ENCODE measurements around the gene ERC1. TPM values are rescaled to one million over a fixed set of nuclear protein-coding genes. Genes with fewer than 3 reads are reported as not detected.

The ERC1 gene
- total RNA-seq, 1 donor from 2014 or later, result 79.5 TPM

DNA sequence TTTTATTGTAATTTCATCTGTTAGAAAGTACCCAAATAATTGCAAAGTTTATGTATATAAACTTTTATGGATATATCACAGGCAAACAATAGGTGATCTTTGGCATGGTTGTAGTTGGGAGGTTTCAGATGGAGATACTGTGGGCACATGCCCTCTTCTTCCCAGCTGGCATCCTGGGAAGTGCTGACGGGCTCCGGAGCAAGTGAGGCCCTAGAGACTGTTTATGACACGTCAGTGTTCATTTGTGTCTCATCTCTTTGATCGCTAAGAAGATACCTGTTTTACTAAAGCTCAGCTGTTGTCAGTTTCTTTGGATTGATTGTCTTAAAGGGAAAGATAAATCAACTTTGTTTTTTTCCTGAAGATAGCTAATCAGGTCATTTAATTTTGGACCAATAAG is 315.8 kb downstream of the ERC1 start:
- H3K9me3 Mint-ChIP-seq (ENCODE audit: unreplicated experiment), result no peaks in the 10 kb centered on the region
- H3K36me3 Mint-ChIP-seq (ENCODE audit: unreplicated experiment), result peaks cover 5% of the 10 kb centered on the region
- H3K27me3 Mint-ChIP-seq (ENCODE audit: unreplicated experiment), result no peaks in the 10 kb centered on the region
- H3K4me3 Mint-ChIP-seq (ENCODE audit: unreplicated experiment), result no peak overlapping the region
- peaks cover 3% of the 10 kb centered on the region for H3K4me1 Mint-ChIP-seq (ENCODE audit: unreplicated experiment)
- TF ChIP-seq, protein P1, sequence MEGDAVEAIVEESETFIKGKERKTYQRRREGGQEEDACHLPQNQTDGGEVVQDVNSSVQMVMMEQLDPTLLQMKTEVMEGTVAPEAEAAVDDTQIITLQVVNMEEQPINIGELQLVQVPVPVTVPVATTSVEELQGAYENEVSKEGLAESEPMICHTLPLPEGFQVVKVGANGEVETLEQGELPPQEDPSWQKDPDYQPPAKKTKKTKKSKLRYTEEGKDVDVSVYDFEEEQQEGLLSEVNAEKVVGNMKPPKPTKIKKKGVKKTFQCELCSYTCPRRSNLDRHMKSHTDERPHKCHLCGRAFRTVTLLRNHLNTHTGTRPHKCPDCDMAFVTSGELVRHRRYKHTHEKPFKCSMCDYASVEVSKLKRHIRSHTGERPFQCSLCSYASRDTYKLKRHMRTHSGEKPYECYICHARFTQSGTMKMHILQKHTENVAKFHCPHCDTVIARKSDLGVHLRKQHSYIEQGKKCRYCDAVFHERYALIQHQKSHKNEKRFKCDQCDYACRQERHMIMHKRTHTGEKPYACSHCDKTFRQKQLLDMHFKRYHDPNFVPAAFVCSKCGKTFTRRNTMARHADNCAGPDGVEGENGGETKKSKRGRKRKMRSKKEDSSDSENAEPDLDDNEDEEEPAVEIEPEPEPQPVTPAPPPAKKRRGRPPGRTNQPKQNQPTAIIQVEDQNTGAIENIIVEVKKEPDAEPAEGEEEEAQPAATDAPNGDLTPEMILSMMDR (IDR thresholded peaks at IDR 0.05), result no peak
- no peak overlapping the region for H3K27ac Mint-ChIP-seq (ENCODE audit: unreplicated experiment)
- no peak for DNase-seq (ENCODE audit: extremely low spot score, unreplicated experiment)

DNA sequence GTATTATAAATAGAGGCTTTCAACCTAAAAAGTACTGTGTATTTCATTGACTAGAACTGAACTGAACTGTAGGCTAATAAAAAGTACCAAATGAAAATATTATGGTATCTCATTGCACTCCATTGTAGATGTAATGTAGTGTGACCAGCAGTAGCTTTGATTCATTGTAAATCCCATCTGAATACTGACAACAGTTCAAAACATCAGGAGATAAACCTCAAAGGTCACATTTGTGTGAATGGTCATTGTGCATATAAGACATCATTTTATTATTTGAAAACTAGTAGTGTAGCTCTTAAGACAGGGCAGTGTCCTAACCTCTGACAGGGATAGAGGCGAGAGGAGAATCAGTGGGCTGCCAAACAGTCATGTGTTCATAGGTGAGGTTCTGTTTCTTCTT is 316.8 kb downstream of the ERC1 start:
- TF ChIP-seq, protein P1 (IDR thresholded peaks at IDR 0.05), result no peak
- Mint-ChIP-seq H3K36me3 (ENCODE audit: unreplicated experiment) (peaks cover 5% of the 10 kb centered on the region), H3K4me1 (ENCODE audit: unreplicated experiment) (peaks cover 3% of the 10 kb centered on the region), H3K4me3 (ENCODE audit: unreplicated experiment) (no peak overlapping the region), H3K27me3 (ENCODE audit: unreplicated experiment) (no peaks in the 10 kb centered on the region), H3K9me3 (ENCODE audit: unreplicated experiment) (no peaks in the 10 kb centered on the region), H3K27ac (ENCODE audit: unreplicated experiment) (no peak overlapping the region)
- no peak for DNase-seq (ENCODE audit: extremely low spot score, unreplicated experiment)

DNA sequence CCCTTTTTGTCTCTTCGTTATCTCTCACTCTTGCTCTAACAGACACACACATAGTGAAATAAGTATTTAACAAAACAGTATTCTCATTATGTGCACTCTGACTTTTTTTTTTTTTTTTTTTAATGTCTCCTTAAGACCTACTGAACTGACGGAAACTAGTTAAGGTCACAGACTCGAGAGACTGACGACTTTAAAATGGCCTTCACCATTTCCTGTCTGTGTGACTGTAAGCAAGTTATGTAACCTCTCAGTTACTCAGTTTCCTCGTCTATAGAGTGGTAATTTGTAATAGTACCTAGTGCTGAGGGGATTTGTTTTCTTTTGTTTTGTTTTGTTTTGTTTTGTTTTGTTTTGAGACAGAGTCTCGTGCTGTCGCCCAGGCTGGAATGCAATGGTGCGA is 318.6 kb downstream of the ERC1 start:
- Mint-ChIP-seq H3K27ac (ENCODE audit: unreplicated experiment) (no peak overlapping the region), H3K4me3 (ENCODE audit: unreplicated experiment) (no peak overlapping the region), H3K36me3 (ENCODE audit: unreplicated experiment) (peaks cover 3% of the 10 kb centered on the region), H3K27me3 (ENCODE audit: unreplicated experiment) (no peaks in the 10 kb centered on the region), H3K9me3 (ENCODE audit: unreplicated experiment) (no peaks in the 10 kb centered on the region), H3K4me1 (ENCODE audit: unreplicated experiment) (peaks cover 2% of the 10 kb centered on the region)
- no peak for DNase-seq (ENCODE audit: extremely low spot score, unreplicated experiment)
- TF ChIP-seq, protein P1 (IDR thresholded peaks at IDR 0.05), result no peak

DNA sequence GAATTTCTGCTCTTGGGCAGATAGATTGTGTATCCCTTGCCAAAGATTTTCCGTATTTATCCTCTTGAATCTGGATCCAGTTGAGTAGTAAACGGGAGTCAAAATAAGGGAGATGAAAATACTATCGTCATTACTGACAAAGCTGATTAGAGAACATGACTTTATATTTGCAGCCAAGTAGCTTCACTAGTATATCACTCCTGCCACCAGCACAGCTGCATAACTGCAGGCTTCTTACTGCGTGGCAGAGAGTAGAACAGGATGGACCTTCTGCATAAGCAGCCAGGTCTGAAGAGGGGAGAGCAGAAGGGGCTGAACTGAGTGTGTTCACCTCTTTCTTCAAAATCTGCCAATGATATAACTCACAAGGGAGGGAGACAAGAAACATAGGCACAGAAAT is 319.6 kb downstream of the ERC1 start:
- Mint-ChIP-seq H3K4me3 (ENCODE audit: unreplicated experiment) (no peak overlapping the region), H3K36me3 (ENCODE audit: unreplicated experiment) (peaks cover 6% of the 10 kb centered on the region), H3K27ac (ENCODE audit: unreplicated experiment) (no peak overlapping the region), H3K27me3 (ENCODE audit: unreplicated experiment) (no peaks in the 10 kb centered on the region), H3K9me3 (ENCODE audit: unreplicated experiment) (no peaks in the 10 kb centered on the region), H3K4me1 (ENCODE audit: unreplicated experiment) (peaks cover 2% of the 10 kb centered on the region)
- no peak for DNase-seq (ENCODE audit: extremely low spot score, unreplicated experiment)
- TF ChIP-seq, protein P1 (IDR thresholded peaks at IDR 0.05), result no peak

DNA sequence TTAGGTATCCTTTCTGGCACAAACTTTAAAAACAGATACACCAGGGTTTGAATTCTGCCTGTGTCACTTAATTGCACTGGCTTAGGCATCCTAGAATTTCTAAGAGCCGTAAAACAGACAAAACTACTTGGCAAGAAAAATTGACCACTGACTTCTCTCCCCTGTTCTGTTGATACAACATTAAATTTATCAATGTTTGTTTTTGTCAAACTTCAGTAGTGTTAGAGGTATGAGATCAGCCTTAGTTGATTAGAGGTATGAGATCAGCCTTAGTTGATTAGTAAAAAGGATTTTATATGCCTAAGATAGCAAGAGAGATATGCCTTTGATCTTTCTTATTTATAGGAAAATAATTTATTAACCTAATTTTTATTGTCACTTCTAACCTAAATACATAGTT is 320.1 kb downstream of the ERC1 start:
- no peaks in the 10 kb centered on the region for H3K9me3 Mint-ChIP-seq (ENCODE audit: unreplicated experiment)
- no peak overlapping the region for H3K27ac Mint-ChIP-seq (ENCODE audit: unreplicated experiment)
- H3K4me1 Mint-ChIP-seq (ENCODE audit: unreplicated experiment), result peaks cover 2% of the 10 kb centered on the region
- peaks cover 6% of the 10 kb centered on the region for H3K36me3 Mint-ChIP-seq (ENCODE audit: unreplicated experiment)
- TF ChIP-seq, protein P1 (IDR thresholded peaks at IDR 0.05), result no peak
- no peaks in the 10 kb centered on the region for H3K27me3 Mint-ChIP-seq (ENCODE audit: unreplicated experiment)
- no peak overlapping the region for H3K4me3 Mint-ChIP-seq (ENCODE audit: unreplicated experiment)
- no peak for DNase-seq (ENCODE audit: extremely low spot score, unreplicated experiment)
